ENCODE measurements around the gene ADGB.

GRCh38 chr6:146650799-146651481 is 52.2 kb downstream of the ADGB start:
- TF ChIP-seq MYC (IDR thresholded peaks at IDR 0.05; ENCODE audit: borderline replicate concordance, low read length) (no peak), CTCF (IDR thresholded peaks at IDR 0.05) (no peak), KDM1A (IDR thresholded peaks at IDR 0.05; ENCODE audit: low read depth) (no peak), POLR2A (IDR thresholded peaks at IDR 0.05; ENCODE audit: low read length) (no peak), SMC3 (IDR thresholded peaks at IDR 0.05) (no peak), KDM5A (IDR thresholded peaks at IDR 0.05) (no peak), PHF8 (IDR thresholded peaks at IDR 0.05; ENCODE audit: borderline replicate concordance, low read depth) (no peak), HOXB13 (CRISPR knock-in tag; IDR thresholded peaks at IDR 0.05; ENCODE audit: low read depth) (no peak)

Data from A549 (cell line).